ENCODE results near the gene SLC46A3.

The SLC46A3 gene

DNA sequence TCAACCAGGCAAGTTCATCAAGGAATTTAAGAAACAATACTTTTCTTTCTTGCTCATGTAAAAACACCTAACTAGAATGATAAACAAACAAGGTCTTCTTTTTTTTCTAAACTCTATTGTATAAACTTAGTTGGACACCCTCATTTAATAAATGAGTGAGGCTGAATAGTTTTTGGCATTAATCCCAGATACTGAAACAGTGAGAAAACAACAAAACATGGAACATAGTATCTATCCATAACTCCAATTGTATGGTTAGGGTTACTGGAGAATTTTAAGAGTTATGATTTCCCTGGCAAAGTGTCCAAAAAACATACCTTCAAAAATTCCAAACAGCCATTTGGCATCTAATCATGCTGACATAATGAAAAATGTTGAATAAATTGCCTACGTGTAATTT lies 65.7 kb downstream of the SLC46A3 start:
- Histone ChIP-seq H3K9me3 (ENCODE audit: control insufficient read depth, insufficient read depth, low read length) (no peaks in the 10 kb centered on the region), H3K4me1 (ENCODE audit: control insufficient read depth, insufficient read depth, low read length) (peaks cover 23% of the 10 kb centered on the region), H3K36me3 (ENCODE audit: control insufficient read depth, insufficient read depth, low read length) (peaks cover 3% of the 10 kb centered on the region; the same call in 1 of the 2 replicates), H3K27me3 (ENCODE audit: control insufficient read depth, insufficient read depth, low read length) (no peaks in the 10 kb centered on the region), H3K9ac (ENCODE audit: low read depth, low read length) (no peak overlapping the region), H3K27ac (ENCODE audit: low read depth, low read length) (no peak overlapping the region), H3K4me3 (ENCODE audit: low read depth, low read length) (no peak overlapping the region)

GRCh38 chr13:28651810-28652401 lies 66.9 kb downstream of the SLC46A3 start:
- Histone ChIP-seq H3K9ac (ENCODE audit: low read depth, low read length) (no peak overlapping the region), H3K4me1 (ENCODE audit: control insufficient read depth, insufficient read depth, low read length) (peaks cover 17% of the 10 kb centered on the region), H3K4me3 (ENCODE audit: low read depth, low read length) (no peak overlapping the region), H3K36me3 (ENCODE audit: control insufficient read depth, insufficient read depth, low read length) (no peaks in the 10 kb centered on the region), H3K27ac (ENCODE audit: low read depth, low read length) (no peak overlapping the region), H3K27me3 (ENCODE audit: control insufficient read depth, insufficient read depth, low read length) (no peaks in the 10 kb centered on the region), H3K9me3 (ENCODE audit: control insufficient read depth, insufficient read depth, low read length) (no peaks in the 10 kb centered on the region)

DNA sequence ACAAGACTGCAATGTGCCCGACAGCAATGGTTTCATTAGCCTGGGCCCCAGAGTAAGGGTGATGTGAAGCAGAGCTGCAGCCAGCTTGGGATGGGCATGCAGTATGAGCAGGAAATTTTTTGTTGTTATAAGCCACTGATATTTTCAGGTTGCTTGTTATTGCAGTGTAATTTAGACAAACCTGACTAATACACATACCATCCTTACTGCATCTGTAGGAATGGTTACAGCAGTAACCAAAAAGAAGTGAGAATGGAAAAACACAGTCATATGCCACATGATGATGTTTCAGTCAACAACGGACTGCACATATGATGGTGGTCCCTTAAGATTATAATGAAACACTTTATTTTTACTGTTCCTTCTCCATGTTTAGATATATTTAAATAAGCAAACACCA lies 68.5 kb downstream of the SLC46A3 start:
- Histone ChIP-seq H3K9ac (ENCODE audit: low read depth, low read length) (no peak overlapping the region), H3K27me3 (ENCODE audit: control insufficient read depth, insufficient read depth, low read length) (no peaks in the 10 kb centered on the region), H3K9me3 (ENCODE audit: control insufficient read depth, insufficient read depth, low read length) (no peaks in the 10 kb centered on the region), H3K4me3 (ENCODE audit: low read depth, low read length) (no peak overlapping the region), H3K27ac (ENCODE audit: low read depth, low read length) (no peak overlapping the region), H3K36me3 (ENCODE audit: control insufficient read depth, insufficient read depth, low read length) (no peaks in the 10 kb centered on the region), H3K4me1 (ENCODE audit: control insufficient read depth, insufficient read depth, low read length) (0 out of 2 replicates have a peak, but pooled peaks cover 2% of the 10 kb centered on the region)

All from HUES48 (cell line).